SW480 (cell line): ENCODE results near the gene SLC25A33.
A peak's percentile ranks its signal among the peaks of the same experiment; 100 is the strongest.
"Not testable (repeated sequence)": the region's sequence is repeated elsewhere in the genome, so short reads cannot be mapped to it uniquely, and the experiment has no call there.

Experiments used
- DNase-seq: peaks from one replicate; pipeline ENCODE4 v3.0.0-alpha.2; 2016; ENCODE audit warnings: low spot score

SLC25A33 gene, protein sequence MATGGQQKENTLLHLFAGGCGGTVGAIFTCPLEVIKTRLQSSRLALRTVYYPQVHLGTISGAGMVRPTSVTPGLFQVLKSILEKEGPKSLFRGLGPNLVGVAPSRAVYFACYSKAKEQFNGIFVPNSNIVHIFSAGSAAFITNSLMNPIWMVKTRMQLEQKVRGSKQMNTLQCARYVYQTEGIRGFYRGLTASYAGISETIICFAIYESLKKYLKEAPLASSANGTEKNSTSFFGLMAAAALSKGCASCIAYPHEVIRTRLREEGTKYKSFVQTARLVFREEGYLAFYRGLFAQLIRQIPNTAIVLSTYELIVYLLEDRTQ

GRCh38 chr1:9539165-9539828 is at the start of gene SLC25A33:
Gene SLC25A33, plus strand, starts transcription at chr1:9539465. Its CDS starts 227 bp downstream, at chr1:9539692.
- DNase-seq = peak; percentile 92

DNA sequence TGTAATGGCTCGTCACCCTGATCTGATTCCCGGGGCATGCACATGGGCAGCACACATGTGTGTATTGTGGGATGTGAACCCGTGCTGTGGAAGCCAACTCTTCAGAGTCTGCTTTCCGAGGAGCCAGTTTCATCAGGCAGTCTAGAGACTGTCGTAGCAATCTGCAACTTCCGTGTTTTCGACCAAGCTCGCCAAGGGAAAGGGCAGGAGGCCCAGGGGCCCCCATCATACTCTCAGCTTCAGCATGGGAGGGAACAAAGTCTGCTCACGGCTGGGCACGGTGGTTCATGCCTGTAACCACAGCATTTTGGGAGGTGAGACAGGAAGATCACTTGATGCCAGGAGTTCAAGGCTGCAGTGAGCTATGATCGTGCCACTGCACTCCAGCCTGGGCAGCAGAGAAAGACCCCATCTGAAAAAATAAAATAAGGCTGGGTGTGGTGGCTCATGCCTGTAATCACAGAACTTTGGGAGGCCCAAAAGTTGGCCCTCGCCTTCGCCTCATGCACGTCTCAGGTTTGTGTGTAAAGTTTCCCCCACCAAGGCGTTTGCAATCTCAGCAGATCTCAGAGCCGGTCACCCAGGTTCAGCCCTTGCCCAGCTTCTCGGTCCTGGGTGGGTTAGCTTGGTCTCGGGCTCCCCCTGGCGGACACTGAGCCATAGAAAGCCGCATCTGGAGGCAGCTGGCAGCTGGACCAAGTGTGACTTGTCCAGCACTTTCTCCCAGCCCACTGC is 48.5 kb upstream of the SLC25A33 start:
- peak; percentile 65 for DNase-seq

DNA sequence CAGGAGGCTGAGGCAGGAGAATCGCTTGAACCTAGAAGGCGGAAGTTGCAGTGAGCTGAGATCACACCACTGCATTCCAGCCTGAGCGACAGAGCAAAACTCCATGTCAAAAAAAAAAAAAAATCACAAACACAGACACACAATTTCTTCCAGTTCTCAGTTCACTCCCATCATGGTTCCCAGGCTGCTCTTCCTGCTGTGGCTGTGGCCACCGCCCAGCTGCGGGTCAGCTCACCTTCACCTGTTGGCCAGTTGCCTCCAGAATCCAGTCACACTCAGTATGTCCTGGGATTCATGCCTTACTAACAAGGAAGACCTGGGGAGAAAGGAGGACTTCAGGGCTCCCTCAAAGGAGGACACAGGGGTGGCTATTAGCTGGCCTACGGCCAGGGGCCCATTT is 45.9 kb upstream of the SLC25A33 start:
- DNase-seq = no peak

GRCh38 chr1:9494936-9495758 is 44.1 kb upstream of the SLC25A33 start:
- peak; percentile 50 for DNase-seq

DNA sequence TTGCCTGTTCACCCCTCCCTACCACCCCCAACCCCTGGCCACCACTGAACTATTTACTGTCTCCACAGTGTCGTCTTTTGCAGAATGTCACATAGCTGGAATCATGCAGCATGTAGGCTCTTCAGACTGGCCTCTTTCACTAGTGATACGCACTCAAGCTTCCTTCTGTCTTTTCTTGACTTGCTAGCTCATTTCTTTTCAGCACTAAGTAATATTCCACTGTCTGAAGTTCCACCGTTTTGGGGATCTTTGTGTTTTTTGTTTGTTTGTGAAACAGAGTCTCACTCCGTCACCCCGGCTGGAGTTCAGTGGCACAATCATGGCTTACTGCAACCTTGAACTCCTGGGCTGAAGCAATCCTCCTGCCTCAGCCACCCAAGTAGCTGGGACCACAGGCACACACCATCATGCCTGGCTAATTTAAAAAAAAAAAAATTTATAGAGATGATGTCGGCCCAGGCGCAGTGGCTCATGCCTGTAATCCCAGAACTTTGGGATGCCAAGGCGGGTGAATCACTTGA is 43.4 kb upstream of the SLC25A33 start:
- no peak for DNase-seq

- DNase-seq = peak; percentile 75
Measured at GRCh38 chr1:9500756-9501754, 38.2 kb upstream of the SLC25A33 start.

DNA sequence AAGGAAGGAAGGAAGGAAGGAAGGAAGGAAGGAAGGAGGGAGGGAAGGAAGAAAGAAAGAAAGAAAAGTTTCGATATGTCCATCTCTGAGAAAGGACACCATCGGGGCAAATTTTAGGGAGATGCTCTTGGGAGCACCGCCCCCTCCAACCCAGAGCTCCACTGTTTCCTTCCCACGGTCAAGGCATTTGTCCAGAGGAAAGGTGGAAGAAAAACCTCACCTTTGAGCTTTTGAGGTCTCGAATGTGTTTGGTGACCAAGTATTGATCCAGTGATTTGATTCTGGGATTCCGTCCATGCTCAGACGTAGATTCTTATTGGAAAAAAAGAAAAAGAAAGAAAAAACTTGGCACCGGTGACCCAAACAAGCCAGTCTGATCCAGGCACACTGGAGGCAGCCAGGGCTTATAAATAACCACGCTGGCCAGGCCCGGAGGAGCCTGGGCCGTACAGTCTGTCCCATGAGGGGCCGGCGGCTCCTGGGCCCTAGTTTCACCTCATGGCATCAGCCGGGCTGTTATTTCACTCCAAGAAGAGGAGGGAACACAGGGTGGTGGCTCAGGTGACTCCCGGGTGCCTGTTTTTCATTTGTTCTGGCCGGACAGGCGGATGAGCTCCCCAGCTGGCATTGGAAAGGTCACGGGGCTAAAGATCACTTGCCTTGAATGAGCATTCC is 36.1 kb upstream of the SLC25A33 start:
- DNase-seq = no peak

GRCh38 chr1:9505143-9505542 is 34.1 kb upstream of the SLC25A33 start:
- DNase-seq = no peak

GRCh38 chr1:9506901-9507300 is 32.4 kb upstream of the SLC25A33 start:
- DNase-seq = no peak

GRCh38 chr1:9510130-9510529 is 29.1 kb upstream of the SLC25A33 start:
- no peak for DNase-seq

DNA sequence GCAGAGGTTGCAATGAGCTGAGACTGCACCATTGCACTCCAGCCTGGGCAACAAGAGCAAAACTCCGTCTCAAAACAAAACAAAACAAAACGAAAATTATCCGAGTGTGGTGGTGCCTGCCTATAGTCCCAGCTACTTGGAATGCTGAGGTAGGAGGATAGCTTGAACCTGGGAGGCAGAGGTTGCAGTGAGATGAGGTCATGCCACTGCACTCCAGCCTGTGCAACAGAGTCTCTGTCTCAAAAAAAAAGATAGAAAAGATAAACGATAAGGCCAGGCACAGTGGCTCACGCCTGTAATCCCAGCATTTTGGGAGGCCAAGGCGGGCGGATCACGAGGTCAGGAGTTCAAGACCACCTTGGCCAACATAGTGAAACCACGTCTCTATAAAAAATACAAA is 23.7 kb upstream of the SLC25A33 start:
- DNase-seq = not testable (repeated sequence)

DNA sequence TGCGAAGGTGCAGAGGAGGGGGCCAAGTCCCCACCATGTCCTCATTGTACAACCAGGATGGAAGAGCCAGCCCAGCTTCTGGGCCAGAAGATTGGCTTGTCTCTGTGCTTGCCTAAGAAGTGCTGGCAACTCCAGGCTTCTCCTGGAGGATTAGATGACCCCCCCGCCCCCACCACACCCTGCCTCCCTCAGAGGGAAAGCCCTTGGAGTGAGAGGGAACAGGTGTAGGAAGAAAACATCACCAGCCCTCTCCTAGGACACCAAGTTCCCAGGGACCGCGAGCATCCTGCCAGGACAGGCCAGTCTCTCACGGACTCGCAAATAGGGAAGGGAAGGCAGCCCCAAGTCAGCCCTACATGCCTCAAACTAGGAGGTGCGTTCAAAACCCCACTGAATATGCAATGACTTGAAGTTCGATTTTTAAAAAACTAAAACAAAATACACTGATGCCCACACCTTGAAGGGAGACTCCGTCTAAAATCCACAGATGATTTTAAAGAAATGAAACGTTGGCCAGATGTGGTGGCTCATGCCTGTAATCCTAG is 20.7 kb upstream of the SLC25A33 start:
- no peak for DNase-seq

- DNase-seq = no peak
Measured at GRCh38 chr1:9520411-9520810, 18.9 kb upstream of the SLC25A33 start.

DNA sequence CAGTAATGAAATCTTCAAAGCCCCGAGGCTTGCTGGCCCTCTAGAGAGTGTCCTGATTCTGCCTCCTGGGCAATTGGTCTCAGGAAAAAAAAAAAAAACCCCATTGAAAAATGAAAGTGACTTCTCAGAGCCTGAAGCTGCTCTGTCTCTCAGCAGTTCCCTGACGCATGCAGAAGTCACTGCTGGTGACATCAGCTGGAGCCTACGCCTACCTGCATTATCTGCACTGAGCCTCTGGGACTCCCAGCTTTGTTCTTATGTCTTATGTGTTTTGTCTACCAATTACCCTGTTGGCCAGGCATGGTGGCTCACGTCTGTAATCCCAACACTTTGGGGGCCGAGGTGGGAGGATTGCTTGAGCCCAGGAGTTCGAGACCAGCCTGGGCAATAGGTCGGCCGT is 10.1 kb upstream of the SLC25A33 start:
- DNase-seq = no peak

- no peak for DNase-seq
Measured at GRCh38 chr1:9530320-9530719, 8.9 kb upstream of the SLC25A33 start.

- DNase-seq = no peak
Measured at GRCh38 chr1:9534953-9535352, 4.3 kb upstream of the SLC25A33 start.

GRCh38 chr1:9536301-9536700 is 3.0 kb upstream of the SLC25A33 start:
- no peak for DNase-seq

DNA sequence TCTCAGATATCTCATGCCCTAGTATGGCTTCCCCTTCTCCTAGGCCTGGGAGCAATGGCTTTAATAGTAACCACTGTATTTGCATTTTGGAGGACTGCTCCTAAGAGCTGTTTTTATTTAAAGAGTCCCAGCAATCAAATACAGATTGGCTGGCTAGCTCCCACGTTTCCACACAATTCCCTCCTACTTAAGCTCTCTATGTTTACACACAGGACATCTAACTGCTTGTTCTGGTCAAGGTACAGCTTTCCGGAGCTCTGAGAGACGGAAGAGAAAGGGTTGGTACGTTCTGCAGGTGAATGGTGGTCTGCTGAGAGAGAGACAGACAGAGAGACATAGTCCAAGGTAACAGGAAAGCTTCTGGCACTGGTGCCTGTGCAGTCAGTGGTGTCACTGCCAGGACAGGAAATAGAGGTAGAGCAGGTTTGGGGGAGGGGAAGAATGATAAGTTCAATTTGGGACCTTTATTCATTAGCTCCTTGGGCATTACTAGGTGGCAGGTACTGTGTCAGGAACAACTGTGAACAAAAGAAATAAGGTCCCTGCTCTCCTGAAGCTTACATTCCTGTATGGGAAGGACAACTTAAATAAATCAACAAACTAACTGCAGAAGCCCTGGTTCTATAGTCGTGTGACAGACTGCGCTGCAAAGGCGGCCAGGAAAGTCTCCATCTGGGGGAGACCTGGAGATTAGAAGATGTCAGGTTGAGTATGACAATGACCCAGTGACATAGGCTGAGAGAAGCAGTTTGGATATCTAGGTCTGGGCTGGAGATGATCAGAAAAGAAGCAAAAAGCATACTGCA is 1.2 kb upstream of the SLC25A33 start:
- DNase-seq = peak; percentile 9

DNA sequence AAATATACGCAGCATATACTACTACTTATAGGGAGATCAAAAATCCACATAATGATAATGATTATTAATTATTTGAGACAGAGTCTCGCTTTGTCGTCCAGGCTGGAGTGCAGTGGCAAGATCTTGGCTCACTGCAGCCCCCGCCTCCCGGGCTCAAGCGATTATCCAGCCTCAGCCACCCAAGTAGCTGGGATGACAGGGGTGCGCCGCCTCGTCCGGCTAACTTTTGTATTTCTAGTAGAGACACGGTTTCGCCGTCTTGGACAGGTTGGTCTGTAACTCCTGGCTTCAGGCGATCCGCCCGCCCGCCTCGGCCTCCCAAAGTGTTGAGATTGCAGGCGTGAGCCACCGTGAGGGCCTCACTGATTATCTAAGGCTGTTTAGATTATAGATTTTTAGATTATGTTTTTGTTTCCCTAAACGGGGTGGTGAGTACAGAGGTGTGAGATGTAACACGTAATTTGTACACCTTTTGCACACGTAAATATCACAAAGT is 548 bp upstream of the SLC25A33 start:
- DNase-seq = no peak
